HG03064 (cell line): ENCODE data around the gene LRRC43.
"Not testable (repeated sequence)": the region's sequence is repeated elsewhere in the genome, so short reads cannot be mapped to it uniquely, and the experiment has no call there.

Source experiments
- ATAC-seq: cut with Tn5 transposase; IDR thresholded peaks from one replicate; pipeline ENCODE4 v1.9.1; 2021; ENCODE audit warnings: low read depth; ENCODE audit not compliant: unreplicated experiment

The LRRC43 gene

DNA sequence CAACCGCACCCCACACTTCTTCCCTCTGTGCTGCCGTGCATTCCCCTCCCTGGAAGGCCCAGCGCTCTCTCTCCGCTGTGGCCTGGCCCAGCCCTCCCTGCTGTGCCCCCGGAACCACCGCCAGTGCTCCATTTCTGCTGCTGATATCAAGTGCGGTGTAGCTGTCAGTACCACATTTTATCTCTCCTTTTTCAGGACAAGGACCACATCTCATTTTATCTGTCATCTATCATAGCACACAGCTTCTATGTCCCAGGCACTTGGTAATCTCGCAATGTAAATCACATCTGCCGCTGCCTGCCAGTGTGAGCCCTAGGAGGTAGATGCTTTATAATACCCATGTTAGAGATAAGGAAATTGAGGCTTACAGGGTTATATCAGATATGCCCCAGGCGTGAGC is 27.2 kb upstream of the LRRC43 start:
- ATAC-seq = no peak

DNA sequence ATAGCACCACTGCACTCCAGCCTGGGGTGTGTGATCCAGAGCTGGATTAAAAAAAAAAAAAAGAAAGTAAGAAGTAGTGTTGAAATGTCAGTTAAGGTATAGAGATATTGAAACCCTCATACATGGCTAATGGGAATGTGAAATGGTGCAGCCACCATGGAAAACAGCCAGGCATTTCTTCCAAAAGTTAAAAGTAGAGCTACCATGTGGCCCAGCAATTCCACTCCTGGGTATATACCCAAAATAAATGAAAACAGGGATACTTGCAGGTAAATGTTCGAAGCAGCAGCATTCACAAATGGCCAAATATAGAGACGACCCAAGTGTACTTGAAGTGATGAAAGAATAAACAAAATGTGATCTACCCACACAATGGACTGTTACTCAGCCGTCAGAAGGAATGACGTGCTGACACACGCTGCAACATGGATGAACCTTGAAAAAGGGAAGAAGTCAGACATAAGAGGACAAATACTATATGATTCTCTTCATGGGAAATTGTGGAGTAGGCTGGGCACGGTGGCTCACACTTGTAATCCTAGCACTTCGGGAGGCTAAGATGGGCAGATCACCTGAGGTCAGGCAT is 24.1 kb upstream of the LRRC43 start:
- no peak for ATAC-seq

DNA sequence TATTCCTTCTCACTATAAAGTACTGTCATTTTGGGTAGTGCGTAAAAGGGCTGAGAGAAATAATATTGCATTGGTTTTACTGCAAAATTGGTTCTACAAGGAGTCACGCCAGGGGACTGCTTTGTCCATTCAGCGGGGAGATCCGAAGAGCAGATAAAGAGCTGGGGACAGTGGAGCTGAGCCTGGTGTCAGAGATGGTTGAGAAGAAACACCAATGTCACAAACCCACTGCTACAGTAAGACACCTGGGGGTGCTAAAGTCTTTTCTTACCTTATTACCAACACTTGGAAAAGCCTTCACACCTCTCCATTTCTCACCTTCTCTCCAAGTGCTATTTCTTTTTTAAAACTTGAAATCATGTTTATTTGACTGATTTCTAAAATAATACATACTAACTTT is 23.0 kb upstream of the LRRC43 start:
- ATAC-seq = no peak

DNA sequence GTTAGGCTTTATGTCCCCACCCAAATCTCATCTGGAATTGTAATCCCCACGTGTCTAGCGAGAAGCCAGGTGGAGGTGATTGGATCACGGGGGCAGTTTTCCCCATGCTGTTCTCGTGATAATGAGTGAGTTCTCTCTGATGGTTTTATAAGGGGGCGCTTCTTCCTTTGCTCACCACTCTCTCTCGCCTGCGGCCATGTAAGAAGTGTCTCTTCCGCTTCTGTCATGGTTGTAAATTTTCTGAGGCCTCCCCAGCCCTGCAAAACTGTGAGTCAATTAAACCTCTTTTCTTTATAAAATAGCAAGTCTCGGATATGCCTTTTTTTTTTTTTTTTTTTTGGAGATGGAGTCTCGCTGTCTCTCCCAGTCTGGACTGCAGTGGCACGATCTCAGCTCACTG is 22.2 kb upstream of the LRRC43 start:
- ATAC-seq = no peak

DNA sequence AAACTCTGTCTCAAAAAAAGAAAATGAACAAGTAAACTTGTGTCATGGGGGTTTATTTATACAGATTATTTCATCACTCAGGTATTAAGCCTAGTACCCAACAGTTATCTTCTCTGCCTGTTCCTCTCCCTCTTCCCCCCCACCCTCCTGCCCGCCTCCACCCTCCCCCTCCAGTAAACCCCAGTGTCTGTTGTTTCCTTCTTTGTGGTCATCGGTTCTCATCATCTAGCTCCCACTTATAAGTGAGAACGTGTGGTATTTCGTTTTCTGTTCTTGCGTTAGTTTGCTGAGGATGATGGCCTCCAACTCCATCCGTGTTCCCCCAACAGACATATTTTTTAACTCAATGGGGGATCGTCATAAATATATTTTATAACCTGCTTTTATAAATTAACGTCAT is 21.2 kb upstream of the LRRC43 start:
- ATAC-seq = no peak

DNA sequence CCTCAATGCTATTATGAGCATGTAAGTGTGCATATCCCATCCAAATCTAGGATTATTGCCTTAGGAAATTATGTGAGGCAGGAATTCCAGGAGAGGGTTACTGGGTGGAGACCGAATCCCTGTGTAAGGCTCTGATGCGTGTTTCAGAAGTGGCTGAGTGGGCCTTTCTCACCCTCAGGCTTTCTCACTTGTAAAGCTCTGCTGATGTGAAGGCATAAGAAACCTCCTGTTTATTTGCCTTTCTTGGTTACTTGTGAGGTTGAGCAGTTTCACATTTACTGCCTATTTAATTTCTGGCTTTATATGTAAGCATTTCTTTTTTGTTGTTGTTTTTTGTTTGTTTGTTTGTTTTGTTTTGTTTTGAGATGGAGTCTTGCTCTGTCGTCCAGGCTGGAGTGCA is 19.9 kb upstream of the LRRC43 start:
- no peak for ATAC-seq

DNA sequence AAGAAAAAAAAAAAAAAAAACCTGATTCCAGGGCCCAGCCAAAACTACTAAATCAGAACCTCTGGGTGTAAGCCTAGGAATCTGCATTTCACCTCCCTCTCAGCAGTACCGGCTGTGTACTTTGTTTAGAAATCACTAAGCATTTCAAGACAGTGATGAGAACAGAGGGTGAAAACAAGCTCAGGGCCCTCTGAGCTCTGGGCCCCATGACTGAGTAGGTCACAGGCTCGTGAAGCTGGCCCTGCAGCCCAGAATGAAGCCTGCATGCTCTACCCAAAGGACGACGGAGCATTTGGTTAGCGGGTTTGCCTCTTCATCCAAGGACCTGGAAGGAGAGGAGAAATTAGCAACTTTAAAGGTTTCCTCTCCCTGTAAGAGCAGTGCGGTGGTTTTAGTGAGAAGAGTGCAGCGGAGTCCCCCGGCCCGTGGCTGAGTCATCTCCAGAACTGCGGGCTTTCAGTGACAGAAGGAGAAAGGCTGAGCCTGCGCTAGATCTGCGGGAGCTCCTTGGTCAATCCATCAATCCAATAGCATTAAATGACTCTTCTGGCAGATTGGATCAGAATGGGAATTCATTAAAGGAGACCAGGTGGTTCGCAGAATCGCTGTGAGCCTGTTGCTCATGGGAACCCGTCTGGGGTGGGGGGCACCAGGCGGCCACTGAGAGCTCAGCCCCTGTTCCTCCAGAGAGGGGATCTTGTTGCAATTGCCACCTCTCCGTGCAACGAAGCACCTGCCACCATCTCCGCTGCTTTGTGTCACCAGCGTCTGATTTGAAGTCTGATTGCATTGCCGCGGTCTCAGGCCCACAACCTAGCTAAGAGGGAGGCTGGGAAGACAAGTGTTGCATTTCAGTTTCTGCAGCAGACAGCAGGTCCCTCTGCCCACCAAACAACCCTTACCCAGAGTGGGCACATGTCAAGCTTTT is 16.2 kb upstream of the LRRC43 start:
- ATAC-seq = no peak

DNA sequence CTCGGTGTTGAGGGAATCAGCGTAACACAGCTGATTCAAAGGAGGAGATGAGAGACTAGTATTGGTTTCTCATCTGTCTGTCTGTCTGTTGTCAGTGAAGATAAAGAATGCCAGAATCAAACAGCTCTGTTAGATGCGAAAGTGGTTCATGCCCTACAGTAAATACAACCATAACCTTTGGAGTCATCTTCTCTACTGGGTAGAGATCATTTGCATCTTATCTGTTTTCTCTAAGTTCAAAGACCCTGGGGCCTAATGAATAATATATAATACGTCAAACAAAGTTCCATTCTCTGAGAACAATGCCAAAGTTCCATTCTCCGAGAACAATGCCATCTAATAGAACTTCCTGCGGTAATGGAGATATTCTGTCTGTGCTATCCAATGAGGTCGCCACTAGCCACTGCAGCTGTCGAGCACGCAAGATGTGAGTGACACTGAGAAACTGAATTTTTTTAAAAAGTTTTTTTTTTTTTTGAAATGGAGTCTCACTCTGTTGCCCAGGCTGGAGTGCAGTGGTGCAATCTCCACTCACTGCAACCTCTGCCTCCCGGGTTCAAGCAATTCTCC is 15.5 kb upstream of the LRRC43 start:
- ATAC-seq = no peak

DNA sequence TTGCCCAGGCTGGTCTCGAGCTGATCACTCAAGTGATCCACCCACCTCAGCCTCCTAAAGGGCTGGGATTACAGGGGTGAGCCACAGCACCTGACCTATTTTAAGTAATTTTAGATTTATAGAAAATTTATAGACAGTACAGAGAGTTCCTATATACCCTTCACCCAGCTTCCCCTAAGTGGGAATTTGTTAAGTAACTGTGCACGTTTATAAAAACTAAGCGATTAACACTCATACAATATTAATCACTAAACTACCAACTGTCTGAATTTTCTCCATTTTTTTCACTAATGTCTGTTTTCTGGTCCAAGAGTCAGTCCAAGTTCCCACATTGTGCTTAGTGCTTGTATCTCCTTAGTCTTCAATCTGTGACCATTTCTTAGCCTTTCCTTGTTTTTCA is 14.4 kb upstream of the LRRC43 start:
- no peak for ATAC-seq

DNA sequence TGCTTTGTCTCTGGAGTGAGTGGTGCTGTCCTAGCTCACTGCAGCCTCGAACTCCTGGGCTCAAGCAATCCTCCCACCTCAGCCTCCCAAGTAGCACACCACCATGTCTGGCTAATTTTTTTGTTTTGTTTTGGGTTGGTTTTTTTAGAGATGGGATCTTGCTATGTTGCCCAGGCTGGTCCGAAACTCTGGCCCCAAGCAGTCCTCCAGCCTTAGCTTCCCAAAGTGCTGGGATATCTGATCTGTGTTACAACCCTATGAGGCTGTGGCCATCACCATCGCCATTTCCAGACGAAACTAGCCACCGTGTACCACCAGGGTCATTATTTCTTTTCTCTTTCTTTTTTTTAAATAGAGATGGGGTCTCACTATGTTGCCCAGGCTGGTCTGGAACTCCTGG is 11.5 kb upstream of the LRRC43 start:
- no peak for ATAC-seq

DNA sequence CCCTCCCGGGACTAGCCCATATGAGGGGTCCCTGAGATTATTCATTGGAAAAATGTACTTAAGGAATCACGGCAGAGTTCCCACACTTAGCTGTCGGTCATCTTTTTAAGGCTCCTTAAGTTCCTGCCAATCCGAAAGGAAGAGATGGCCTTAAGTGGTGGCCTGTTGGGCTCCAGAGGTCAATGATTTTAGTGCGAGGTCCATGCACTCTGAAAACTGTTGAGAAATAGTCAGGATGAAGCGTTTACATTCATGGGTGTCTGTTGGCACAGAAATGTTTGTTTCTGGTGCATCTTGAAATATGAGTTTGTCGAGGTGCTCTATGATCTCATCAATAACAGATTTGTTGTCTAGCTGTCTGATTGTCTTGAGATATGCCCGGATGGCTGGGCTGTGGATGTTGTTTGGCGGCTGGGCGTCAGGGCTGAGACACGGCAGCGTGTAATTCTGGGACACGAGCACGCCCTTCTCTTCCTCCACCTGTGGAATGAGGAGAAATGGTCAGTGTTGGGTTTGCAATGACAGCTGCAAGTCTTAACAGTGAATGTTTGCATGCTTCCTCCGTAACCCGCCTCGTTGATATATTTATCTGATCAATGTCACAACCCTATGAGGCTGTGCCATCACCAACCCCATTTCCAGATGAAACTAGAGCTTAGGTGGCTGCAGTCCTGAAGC is 10.5 kb upstream of the LRRC43 start:
- ATAC-seq = no peak

DNA sequence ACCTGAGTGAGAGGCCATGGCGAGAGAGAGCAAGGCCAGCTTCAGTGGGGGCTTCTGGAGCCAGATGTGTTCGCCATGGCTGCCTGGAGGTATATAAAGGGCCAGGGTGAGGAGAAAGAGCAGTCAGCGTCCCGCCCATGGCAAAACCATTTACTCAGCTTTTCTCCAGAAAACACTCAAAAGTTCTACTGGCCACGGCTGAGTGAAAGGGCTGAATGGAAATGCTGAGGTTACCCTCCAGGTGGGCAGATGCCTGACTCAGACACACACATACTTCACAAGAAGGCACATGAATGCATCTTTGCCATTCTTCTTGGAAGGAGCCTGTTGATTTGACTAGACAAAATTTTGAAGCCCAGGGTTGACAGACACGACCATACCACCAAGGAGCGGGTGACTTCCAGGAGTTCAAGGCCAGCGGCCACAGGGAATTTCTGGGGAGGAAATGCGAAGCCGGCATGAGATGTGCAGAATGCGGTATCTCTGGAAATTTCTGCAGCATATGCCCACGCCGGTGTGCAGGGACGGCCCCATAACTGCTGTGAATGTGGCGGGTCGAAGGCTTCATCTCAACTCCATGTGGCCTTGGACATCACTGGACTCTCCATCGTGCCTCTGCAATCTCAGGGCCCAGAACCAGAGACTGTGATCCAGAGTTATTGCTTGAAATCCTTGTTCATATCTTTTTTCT is 8.6 kb upstream of the LRRC43 start, which contains the start of gene IL31:
Gene IL31 (minus strand): TSS at position 67 of the 691 bp plus-strand sequence. CDS start 49 bp downstream, at position 18.
- ATAC-seq = no peak

DNA sequence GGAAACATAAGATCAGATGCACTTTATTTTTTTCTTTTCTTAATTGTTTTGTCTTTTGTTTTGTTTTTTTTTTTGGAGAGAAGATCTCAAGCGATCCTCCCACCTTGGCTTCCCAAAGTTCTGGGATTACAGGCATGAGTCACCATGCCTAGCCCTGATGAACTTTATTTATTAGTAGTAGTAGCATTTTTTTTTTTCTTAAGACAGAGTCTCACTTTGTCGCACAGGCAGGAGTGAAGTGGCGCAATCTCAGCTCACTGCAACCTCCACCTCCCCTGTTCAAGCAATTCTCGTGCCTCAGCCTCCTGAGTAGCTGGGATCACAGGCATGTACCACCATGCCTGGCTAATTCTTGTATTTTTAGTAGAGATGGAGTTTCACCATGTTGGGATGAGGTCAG is 6.5 kb upstream of the LRRC43 start:
- ATAC-seq = not testable (repeated sequence)

DNA sequence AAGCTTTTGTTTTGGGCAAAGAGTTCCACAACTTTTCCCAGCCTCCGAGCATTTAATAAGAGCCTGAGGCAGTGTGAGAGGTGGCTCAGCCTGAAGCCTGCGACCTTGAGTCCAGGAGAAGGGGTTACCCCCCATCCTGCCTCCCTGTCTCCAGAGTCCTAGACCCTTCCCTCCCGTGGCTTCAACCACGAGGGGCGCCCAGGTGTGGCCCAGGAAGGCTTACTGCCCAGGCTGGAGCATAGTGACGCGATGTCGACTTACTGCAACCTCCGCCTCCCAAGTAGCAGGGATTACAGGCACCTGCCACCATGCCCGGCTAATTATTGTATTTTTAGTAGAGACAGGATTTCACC is 641 bp downstream of the LRRC43 start:
- ATAC-seq = no peak

DNA sequence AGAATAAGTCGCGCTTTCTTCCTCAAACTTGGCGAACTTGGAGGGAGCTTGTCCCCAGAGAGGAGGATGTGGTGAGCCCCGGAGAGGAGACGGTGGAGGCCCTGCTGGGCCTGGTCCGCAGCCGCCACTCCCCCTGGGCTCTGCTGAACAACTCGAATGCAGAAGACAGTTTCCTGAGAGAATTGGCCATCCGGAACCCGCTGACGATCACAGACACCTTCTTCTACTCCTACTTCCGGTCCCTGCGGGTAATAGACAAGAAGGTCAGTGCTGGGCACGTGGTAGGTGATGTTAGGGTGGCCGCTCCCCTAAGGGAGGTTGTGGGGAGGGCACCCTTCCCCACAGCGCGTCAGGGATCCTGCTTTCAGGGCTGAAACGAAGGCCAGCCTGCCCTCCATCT is 1.6 kb downstream of the LRRC43 start:
- ATAC-seq = no peak

DNA sequence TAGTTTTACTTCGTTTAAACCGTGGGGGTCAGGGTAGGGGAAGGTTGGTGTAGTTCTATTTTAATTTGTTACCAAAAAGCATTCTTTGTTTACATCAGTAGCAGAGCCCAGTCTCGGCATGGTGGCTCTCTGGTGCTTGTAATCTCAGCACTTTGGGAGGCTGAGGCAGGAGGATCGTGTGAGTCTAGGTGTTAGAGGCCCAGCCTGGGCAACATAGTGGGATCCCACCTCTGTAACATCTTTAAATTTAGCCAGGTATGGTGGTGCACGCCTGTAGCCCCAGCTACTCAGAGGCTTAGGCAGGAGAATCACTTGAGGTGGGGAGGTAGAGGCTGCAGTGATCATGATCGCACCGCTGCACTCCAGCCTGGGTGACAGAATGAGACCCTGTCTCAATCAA is 2.2 kb downstream of the LRRC43 start:
- ATAC-seq = no peak

DNA sequence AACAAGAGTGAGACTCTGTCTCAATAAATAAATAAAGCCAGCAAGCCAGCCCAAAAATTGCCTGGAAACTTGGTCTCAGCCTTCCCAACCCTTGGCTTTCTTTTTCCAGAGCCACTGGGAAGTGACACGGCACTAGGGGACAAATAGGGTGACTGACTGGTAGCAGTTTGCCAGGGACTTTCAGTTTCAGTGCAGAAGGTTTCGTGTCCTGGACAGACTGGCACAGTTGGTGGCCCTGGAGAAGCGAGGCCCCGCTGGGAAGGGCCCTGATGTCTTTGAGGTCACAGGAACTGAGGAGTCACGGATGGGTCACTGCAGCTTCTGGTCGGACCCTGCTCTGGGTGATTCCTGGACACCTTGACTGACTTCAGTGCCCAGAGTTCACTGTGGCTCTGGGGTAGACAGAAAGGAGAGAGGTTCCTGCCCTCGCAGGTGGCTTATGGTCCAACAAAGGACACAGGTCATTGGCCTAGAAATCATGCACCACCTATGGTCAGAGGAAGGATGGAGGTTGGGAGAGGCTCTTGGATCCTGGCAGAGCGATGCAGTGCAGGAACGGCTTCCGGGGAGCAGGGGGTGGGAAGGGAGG is 2.7 kb downstream of the LRRC43 start:
- ATAC-seq = no peak

DNA sequence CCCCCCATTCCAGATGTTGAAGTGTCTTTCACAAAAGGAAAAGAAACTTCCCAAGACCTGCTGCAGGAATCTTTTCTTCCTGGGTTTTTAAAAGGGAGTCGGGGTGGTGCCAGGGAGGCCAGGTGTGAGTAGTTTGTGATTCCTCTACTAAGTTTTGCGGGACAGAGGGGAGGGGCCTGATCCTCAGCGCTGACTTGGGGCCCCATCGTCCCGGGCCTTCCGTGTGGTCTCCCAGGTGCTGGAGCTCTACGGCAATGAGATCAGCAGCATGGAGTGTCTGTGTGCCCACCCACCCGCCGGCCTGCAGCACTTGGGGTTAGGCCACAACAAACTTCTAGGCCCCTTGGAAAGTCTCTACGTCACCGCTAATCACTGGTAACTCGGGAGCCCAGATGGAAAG is 4.5 kb downstream of the LRRC43 start:
- ATAC-seq = no peak

DNA sequence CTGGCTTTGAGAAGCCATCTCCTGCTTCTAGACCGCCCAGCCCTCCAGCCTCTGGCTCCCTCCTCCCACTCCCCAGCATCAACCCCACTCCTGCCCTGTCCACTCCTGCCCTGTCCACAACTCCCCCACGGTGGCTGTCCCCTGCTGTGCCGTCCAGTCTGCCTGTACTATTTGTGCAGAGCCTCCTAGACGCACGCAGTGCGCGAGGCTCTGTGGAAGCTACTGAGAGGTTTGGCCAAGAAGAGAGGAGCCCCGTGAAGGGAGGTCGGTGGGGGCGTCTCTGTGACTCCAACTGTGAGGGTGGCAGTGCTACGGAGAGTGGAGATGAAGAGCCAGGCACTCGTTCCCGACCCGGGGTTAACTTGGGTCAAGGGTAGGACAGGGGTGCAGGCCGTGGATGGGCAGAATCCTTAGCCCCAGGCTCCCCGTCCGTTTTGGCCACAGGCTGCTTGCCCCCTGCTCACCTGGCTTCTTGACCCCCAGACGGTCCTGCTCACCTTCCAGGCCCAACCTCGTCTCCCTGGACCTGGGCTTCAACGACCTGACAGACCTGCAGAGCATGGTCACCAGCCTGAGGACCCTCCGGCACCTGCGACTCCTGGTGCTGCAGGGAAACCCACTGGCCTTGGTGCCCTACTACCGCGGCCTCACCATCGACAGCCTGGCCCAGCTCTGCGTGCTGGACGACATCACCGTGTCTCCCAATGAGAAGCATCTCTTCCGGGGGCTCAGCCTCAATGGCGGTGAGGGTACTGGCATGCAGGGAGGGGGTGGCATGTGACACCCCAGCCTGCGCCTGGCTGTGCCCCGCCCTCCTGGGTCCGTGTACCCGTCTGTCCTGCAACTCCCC is 6.9 kb downstream of the LRRC43 start:
- no peak for ATAC-seq
